Activated CD4-positive, alpha-beta T cell treated with anti-CD3 and anti-CD28 coated beads, Interleukin-2, amount 50 U/mL, for 48 hours (primary cell): Measurements from ENCODE around the gene PAPPA.

Experiments
- DNase-seq, 2 experiments: peaks; one replicate each; pipeline ENCODE4 v3.0.0-alpha.2; 2020

Gene PAPPA

GRCh38 chr9:116232424-116233159 lies 79.0 kb downstream of the PAPPA start:
- no peak for DNase-seq

GRCh38 chr9:116233160-116233530 lies 79.6 kb downstream of the PAPPA start:
- DNase-seq = no peak

DNA sequence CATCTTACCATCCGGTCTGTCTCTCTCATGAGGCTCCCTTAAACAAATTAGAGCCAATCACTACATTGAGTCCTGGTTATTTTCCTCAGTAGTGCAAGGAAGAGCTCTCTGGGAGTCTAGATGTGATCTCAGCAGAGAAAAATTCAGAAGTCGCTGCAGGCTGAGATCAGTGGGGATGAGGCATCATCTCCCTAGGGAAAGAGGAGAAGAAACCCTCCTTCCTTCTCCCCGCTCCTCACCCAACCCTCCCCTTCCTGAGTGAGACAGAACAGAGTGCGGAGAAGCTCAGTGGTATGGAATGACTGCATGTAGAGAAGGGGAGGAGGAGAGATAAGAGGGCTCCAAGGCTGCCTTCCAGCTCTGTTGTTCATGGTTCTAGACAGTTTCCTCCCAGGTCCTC lies 80.5 kb downstream of the PAPPA start:
- no peak for DNase-seq

DNA sequence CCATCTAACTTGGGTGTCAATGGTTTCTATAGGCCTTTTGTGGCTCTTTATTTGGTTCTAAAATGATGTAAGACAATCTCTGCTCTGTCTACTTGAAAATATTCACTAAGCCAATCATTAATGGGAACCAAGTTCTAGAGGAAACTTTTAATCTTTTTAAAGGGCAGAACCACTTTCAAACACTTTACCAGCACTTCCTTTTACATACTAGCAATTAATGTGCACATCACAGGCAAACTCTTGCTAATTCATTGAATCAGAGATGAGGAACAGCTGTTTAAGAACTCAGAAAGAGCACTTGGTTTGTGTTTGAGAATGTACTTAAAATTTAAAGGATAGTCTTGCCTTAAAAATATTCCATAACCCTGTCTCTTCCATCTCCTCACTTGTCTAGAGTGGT lies 83.4 kb downstream of the PAPPA start:
- no peak for DNase-seq

DNA sequence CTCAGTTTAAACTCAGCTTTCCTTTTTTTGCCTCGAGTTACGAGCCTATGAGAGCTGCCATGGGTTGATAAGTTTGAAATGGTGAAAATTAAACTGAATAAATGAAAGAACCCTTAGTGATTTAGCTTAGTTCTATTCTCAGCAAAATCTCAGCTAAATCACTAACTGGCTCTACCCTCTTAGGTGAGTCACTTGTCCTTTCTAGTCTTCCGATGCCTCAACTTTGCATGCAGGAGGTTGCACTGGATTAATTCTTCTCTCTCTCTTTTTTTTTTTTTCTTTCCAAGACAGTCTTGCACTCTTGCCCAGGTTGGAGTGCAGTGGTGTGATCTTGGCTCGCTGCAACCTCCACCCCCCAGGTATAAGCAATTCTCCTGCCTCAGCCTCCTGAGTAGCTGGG lies 83.9 kb downstream of the PAPPA start:
- DNase-seq = no peak

GRCh38 chr9:116238225-116238624 lies 84.6 kb downstream of the PAPPA start:
- DNase-seq = no peak

GRCh38 chr9:116238776-116239340 lies 85.3 kb downstream of the PAPPA start:
- no peak for DNase-seq

DNA sequence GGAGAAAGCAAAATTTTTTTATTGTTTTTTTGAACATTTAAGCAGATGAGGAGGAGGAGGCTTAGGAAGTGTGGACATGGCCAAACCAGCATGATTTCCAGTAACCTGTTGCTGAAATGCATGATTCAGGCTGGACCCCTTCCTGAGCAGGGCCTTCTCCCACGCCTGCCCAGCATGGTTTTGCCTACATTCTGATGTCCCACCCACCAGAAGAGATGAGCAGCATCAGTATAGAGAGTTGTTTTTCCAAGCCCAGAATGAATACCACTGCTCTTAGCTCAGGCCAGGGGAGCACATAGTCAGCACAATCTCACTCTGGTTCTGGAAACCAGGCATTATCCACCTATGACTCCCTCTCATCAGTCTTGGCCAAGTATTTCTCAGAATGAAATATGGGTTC lies 90.1 kb downstream of the PAPPA start:
- DNase-seq = no peak

GRCh38 chr9:116247284-116247683 lies 93.7 kb downstream of the PAPPA start:
- no peak for DNase-seq

DNA sequence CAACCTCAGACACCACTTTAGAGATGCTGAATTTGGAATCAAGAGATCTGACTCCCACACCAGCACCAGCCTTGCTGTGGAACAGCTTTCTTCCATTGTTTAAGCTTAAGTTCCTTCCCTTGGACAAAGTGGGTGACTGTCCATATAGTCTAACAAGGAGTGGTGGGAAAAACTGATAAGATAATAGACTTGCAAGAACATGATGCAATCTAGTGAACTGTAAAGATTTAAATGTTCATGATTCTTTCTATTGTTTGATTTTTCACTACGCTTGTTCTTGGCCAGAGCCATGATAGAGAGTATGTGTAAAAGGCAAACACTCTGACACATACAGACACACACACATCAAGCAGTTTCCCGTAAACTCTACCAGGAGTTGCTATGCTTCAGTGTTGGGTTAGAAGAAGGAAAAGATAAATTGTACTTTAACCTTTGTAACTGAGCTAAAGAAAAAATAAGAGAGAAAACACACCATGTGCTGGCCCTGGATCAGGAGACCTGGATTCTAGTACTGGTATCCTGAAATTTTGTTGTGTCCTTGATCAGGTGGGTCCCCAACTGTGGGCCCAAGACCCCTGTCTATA lies 94.3 kb downstream of the PAPPA start:
- DNase-seq = no peak

DNA sequence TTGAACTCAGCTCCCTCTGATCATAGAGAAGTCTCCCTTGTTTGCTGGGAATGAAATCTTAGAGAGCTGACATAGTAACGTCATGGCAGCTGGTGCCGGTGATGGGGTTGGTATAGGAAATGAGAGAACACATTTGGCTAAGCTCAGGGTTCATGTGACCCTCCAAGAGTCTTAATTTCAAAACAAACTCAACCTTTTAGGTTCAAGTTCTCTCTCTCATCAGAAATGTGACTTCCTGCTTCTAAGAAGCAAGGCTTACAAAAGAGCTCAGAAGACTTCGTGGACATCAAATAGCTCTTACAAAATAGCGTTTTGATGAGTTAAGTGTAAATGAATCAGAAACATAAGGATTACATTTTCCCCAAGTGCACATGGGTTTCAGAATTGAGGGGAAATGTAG lies 97.3 kb downstream of the PAPPA start:
- no peak for DNase-seq

GRCh38 chr9:116251366-116251765 lies 97.8 kb downstream of the PAPPA start:
- DNase-seq = no peak

- DNase-seq = no peak
Observed at GRCh38 chr9:116260531-116260930, 106.9 kb downstream of the PAPPA start.

GRCh38 chr9:116262448-116262847 lies 108.9 kb downstream of the PAPPA start:
- DNase-seq = no peak

GRCh38 chr9:116264361-116264760 lies 110.8 kb downstream of the PAPPA start:
- DNase-seq = no peak

DNA sequence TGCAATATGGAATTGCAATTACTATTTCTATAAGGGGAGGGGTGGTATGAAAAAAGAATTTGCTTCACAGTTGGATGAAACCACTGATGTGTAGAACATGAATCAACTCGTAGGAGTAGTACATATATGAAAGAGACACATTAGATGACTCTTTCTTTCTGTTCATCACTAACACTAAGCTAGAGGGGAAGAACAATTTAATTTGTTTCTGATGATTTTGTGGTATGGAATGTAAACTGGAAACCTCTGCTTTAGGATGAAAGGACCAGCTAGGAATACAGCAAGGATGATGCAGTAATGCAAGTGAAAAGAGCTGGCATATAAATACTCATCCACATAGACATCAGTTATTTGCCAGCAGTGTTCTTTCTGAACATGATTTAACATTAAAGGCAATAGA lies 113.4 kb downstream of the PAPPA start:
- DNase-seq = no peak

- no peak for DNase-seq
Observed at GRCh38 chr9:116269250-116269649, 115.7 kb downstream of the PAPPA start.

DNA sequence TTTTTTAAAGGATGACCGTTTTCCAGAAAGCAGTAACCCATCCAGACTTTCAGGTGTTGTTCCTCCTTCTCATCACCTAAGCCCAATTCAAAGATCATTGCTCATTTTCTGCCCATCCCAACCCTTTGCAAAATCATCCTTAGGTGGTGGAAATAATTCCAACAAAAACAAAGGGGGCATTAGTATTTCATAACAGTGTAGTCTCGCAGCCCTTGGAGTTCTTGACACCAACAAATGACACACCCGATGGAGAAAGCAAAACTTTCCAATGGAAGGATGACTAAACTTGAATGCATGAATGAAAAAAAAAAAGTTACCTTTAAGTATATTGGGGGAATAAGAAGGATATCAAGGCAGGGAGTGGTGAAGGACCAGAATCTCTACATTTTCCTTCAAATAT lies 117.0 kb downstream of the PAPPA start:
- no peak for DNase-seq

- no peak for DNase-seq
Observed at GRCh38 chr9:116271340-116271739, 117.7 kb downstream of the PAPPA start.

DNA sequence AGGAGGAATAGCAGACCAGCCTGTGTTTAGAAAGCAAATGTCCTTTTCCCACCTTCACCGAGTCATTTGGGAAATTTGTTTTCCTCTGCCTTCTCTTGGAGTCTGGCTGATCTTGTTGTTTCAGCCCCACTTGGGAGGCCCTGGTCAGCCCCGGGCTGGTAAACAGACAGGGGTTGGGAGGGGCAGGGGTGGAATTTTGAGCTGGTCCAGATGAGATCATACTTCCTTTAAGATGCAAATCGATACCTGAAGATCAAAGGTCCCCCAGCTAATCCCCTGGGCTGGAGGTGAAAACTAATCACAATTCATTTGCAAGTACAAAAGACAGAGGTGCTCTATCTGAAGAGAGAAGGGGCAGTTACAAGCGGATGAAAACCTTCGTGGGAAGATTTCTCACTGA lies 118.4 kb downstream of the PAPPA start:
- no peak for DNase-seq

DNA sequence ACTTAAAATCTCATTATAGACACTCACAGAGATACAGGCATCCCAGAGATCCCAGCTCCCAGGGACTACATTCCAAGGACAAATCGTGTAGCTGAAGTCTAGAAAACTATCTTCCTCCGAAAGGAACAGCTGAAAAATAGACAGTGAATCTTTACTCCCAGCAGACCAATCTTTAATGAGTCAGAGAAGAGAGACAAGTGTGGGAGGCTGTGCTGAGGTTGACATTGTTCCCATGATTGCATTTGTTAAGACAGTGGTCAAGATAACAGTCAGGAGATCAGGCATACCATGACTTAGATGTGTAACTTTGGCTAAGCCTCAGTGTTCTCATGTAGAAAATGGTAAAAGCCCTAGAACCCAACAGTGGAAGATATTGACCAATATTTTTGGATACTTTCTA lies 120.7 kb downstream of the PAPPA start:
- no peak for DNase-seq

GRCh38 chr9:116275418-116276195 lies 122.0 kb downstream of the PAPPA start:
- DNase-seq = no peak

- no peak for DNase-seq
Observed at GRCh38 chr9:116276196-116276493, 122.6 kb downstream of the PAPPA start.

DNA sequence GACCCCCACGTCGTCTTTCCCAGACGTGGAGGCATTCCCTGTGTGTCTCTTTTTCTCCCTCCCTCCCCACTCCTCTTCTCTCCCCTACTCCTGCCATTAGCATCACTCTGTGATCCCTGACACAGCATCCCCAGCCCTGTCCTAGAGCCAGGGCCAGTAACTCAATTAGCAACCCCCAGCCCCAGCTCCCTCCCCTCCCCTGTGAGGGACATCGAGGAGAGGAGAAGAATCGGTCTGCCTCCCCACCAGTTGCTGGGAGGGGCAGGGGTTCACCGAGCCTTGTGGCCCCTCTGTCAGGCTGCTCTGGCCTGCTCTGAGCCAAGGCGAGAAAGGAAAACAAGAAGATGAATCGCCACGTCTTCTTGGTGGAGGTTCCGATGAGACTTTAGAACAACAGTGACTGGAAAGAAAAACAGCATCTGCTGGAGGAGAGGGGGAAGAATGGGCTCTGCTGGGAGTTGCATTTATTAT lies 123.1 kb downstream of the PAPPA start:
- DNase-seq = no peak
